ENCODE data around the gene MRPS17. TPM values are rescaled to one million over a fixed set of nuclear protein-coding genes. Genes with fewer than 3 reads are reported as not detected.

The MRPS17 gene
- total and polyA plus RNA-seq, 10 of the 15 experiments (the other 5 are each of a cell fraction or from before 2014, with no cell fraction given), result 18.7 to 74.5 (median 29.2) TPM

GRCh38 chr7:55969391-55969790, 17.7 kb downstream of the MRPS17 start (continued):
- no peak for TF ChIP-seq ZBTB4 (CRISPR knock-in tag; IDR thresholded peaks at IDR 0.05)
- no peak for TF ChIP-seq HDAC2 (IDR thresholded peaks at IDR 0.05)
- TF ChIP-seq TCF7 (IDR thresholded peaks at IDR 0.05; ENCODE audit: borderline replicate concordance), result no peak
- TF ChIP-seq SPI1 (IDR thresholded peaks at IDR 0.05; ENCODE audit: borderline replicate concordance, insufficient read depth, low read depth, low read length), result no peak
- no peak for TF ChIP-seq RBBP5 (conservative IDR thresholded peaks at IDR 0.05)
- TF ChIP-seq IKZF1 (conservative IDR thresholded peaks at IDR 0.05), result no peak
- TF ChIP-seq MEF2B (IDR thresholded peaks at IDR 0.05; ENCODE audit: partially characterized antibody, poor library complexity, severe bottlenecking), result no peak
- TF ChIP-seq MTA2 (IDR thresholded peaks at IDR 0.05; ENCODE audit: low read depth), result no peak
- TF ChIP-seq, protein P1, sequence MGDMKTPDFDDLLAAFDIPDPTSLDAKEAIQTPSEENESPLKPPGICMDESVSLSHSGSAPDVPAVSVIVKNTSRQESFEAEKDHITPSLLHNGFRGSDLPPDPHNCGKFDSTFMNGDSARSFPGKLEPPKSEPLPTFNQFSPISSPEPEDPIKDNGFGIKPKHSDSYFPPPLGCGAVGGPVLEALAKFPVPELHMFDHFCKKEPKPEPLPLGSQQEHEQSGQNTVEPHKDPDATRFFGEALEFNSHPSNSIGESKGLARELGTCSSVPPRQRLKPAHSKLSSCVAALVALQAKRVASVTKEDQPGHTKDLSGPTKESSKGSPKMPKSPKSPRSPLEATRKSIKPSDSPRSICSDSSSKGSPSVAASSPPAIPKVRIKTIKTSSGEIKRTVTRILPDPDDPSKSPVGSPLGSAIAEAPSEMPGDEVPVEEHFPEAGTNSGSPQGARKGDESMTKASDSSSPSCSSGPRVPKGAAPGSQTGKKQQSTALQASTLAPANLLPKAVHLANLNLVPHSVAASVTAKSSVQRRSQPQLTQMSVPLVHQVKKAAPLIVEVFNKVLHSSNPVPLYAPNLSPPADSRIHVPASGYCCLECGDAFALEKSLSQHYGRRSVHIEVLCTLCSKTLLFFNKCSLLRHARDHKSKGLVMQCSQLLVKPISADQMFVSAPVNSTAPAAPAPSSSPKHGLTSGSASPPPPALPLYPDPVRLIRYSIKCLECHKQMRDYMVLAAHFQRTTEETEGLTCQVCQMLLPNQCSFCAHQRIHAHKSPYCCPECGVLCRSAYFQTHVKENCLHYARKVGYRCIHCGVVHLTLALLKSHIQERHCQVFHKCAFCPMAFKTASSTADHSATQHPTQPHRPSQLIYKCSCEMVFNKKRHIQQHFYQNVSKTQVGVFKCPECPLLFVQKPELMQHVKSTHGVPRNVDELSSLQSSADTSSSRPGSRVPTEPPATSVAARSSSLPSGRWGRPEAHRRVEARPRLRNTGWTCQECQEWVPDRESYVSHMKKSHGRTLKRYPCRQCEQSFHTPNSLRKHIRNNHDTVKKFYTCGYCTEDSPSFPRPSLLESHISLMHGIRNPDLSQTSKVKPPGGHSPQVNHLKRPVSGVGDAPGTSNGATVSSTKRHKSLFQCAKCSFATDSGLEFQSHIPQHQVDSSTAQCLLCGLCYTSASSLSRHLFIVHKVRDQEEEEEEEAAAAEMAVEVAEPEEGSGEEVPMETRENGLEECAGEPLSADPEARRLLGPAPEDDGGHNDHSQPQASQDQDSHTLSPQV (IDR thresholded peaks at IDR 0.05), result no peak
- no peak for TF ChIP-seq NFYA (IDR thresholded peaks at IDR 0.05; ENCODE audit: borderline replicate concordance, low read depth, low read length)
- no peak for TF ChIP-seq LARP7 (IDR thresholded peaks at IDR 0.05)
- TF ChIP-seq RAD51 (IDR thresholded peaks at IDR 0.05), result no peak
- no peak for TF ChIP-seq EP300 (IDR thresholded peaks at IDR 0.05; ENCODE audit: borderline replicate concordance in 1 of 2, control insufficient read depth in 1 of 2, low read depth in 2 of 2, low read length in 2 of 2)
- TF ChIP-seq JUND (IDR thresholded peaks at IDR 0.05; ENCODE audit: low read depth, low read length), result no peak
- no peak for TF ChIP-seq MYC (IDR thresholded peaks at IDR 0.05; ENCODE audit: insufficient read depth, insufficient read length, insufficient replicate concordance, low read length, severe bottlenecking)
- TF ChIP-seq USF2 (IDR thresholded peaks at IDR 0.05; ENCODE audit: borderline replicate concordance, low read depth, low read length), result no peak
